ENCODE data around the gene RAB39A. TPM values are rescaled to one million over a fixed set of nuclear protein-coding genes. Genes with fewer than 3 reads are reported as not detected.

RAB39A gene
- total and polyA plus RNA-seq, 9 of the 15 experiments (the other 6 are each of a cell fraction or from before 2014, with no cell fraction given), result not detected

GRCh38 chr11:108012139-108012725 is 84.0 kb downstream of the RAB39A start:
- WGBS (ENCODE audit: insufficient coverage, low coverage, missing lambda C conversion rate), result 59% methylated on average over 5 of the region's 5 CpGs
- in situ Hi-C loops (cut with MboI) (no loop called here), intact Hi-C loops (cut with micrococcal nuclease) (no loop called here)
- ChIA-PET POLR2A (interaction anchor here (0.5 to 1.4 kb wide), 4 partner anchors 9 to 205 kb away, joined by 3 to 5 read pairs (median 3); no protein-coding TSS in a partner anchor), CTCF (ENCODE audit: low intra/inter-chr PET ratio) (no interaction called here)
- no peak overlapping the region for H2AFZ ChIP-seq (ENCODE audit: low read depth, low read length)
- no peaks in the 10 kb centered on the region for H4K20me1 ChIP-seq (replicated peaks; ENCODE audit: control insufficient read depth, insufficient read depth, low read length)
- H3K27me3 ChIP-seq (ENCODE audit: control insufficient read depth in 2 of 2, insufficient read depth in 2 of 2, low read length in 2 of 2), result no peaks in the 10 kb centered on the region
- H3K9me3 ChIP-seq (replicated peaks; ENCODE audit: control insufficient read depth, insufficient read depth, low read depth, low read length), result no peaks in the 10 kb centered on the region
- peak overlapping the region; percentile 96 for H3K4me2 ChIP-seq (ENCODE audit: insufficient read depth, low read length)
- H3K9ac ChIP-seq (ENCODE audit: insufficient read depth in 1 of 2, low read depth in 2 of 2, low read length in 2 of 2), result peak overlapping the region in 1 of 2 experiments; percentile 100; a peak in 1 of 4 replicates
- no peaks in the 10 kb centered on the region for H3K9me1 ChIP-seq (ENCODE audit: control insufficient read depth, insufficient read depth, low read length)
- FAIRE-seq, result no peak
- no peak overlapping the region; the same call in 2 of the 3 replicates for H3K27ac ChIP-seq (ENCODE audit: extremely low read depth, low read depth, low read length)
- H3K79me2 ChIP-seq (ENCODE audit: control insufficient read depth, insufficient read depth, low read length), result peaks cover 86% of the 10 kb centered on the region
- peak overlapping the region; percentile 90; the same call in 1 of the 2 replicates for H3K4me3 ChIP-seq
- TF ChIP-seq ZEB2 (IDR thresholded peaks at IDR 0.05), result no peak
- no peak for TF ChIP-seq CGGBP1 (CRISPR knock-in tag; IDR thresholded peaks at IDR 0.05)
- no peak for TF ChIP-seq CAMTA2 (CRISPR knock-in tag; conservative IDR thresholded peaks at IDR 0.05)
- TF ChIP-seq NRF1 (conservative IDR thresholded peaks at IDR 0.05 in 1 of 2, IDR thresholded peaks at IDR 0.05 in 1 of 2), result no peak
- TF ChIP-seq, protein P1, sequence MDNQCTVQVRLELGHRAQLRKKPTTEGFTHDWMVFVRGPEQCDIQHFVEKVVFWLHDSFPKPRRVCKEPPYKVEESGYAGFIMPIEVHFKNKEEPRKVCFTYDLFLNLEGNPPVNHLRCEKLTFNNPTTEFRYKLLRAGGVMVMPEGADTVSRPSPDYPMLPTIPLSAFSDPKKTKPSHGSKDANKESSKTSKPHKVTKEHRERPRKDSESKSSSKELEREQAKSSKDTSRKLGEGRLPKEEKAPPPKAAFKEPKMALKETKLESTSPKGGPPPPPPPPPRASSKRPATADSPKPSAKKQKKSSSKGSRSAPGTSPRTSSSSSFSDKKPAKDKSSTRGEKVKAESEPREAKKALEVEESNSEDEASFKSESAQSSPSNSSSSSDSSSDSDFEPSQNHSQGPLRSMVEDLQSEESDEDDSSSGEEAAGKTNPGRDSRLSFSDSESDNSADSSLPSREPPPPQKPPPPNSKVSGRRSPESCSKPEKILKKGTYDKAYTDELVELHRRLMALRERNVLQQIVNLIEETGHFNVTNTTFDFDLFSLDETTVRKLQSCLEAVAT (IDR thresholded peaks at IDR 0.05), result 0 out of 4 replicates have a peak, but pooled peaks of 1 of the 2 experiments have one; percentile 31
- TF ChIP-seq CHD1 (IDR thresholded peaks at IDR 0.05; ENCODE audit: low read length), result no peak
- TF ChIP-seq, protein P2, sequence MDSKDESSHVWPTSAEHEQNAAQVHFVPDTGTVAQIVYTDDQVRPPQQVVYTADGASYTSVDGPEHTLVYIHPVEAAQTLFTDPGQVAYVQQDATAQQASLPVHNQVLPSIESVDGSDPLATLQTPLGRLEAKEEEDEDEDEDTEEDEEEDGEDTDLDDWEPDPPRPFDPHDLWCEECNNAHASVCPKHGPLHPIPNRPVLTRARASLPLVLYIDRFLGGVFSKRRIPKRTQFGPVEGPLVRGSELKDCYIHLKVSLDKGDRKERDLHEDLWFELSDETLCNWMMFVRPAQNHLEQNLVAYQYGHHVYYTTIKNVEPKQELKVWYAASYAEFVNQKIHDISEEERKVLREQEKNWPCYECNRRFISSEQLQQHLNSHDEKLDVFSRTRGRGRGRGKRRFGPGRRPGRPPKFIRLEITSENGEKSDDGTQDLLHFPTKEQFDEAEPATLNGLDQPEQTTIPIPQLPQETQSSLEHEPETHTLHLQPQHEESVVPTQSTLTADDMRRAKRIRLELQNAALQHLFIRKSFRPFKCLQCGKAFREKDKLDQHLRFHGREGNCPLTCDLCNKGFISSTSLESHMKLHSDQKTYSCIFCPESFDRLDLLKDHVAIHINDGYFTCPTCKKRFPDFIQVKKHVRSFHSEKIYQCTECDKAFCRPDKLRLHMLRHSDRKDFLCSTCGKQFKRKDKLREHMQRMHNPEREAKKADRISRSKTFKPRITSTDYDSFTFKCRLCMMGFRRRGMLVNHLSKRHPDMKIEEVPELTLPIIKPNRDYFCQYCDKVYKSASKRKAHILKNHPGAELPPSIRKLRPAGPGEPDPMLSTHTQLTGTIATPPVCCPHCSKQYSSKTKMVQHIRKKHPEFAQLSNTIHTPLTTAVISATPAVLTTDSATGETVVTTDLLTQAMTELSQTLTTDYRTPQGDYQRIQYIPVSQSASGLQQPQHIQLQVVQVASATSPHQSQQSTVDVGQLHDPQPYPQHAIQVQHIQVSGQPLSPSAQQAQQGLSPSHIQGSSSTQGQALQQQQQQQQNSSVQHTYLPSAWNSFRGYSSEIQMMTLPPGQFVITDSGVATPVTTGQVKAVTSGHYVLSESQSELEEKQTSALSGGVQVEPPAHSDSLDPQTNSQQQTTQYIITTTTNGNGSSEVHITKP (IDR thresholded peaks at IDR 0.05; ENCODE audit: partially characterized antibody), result peak; percentile 87
- no peak for TF ChIP-seq CBFA2T2 (conservative IDR thresholded peaks at IDR 0.05)
- no peak for TF ChIP-seq ZZZ3 (IDR thresholded peaks at IDR 0.05)
- ATAC-seq, result no peak
- no peak for DNase-seq (ENCODE audit: extremely low read depth in 1 of 4, low spot score in 3 of 4)
- BruUV-seq (replicated peaks), result no TSS peak
- peaks cover 22% of the 10 kb centered on the region for H3K36me3 ChIP-seq (ENCODE audit: control insufficient read depth, insufficient read depth, low read length)
- H3K4me1 ChIP-seq (replicated peaks in 1 of 2; ENCODE audit: control insufficient read depth in 2 of 2, insufficient read depth in 2 of 2, low read length in 2 of 2), result peaks cover 36 to 37% of the 10 kb centered on the region in 2 experiments; a peak in 4 of 5 replicates
